ENCODE measurements around the gene STOML1. TPM values are rescaled to one million over a fixed set of nuclear protein-coding genes. Genes with fewer than 3 reads are reported as not detected.

STOML1 gene
- total and polyA plus RNA-seq, 9 of the 15 experiments (the other 6 are each of a cell fraction or from before 2014, with no cell fraction given), result 0.25 to 9.7 (median 4.6) TPM

GRCh38 chr15:73949496-73949895 is 42.6 kb downstream of the STOML1 start:
- POLR2A ChIA-PET, result interaction anchor here (1.0 kb wide), 1 partner anchor 10 kb away, joined by 4 read pairs; no protein-coding TSS in a partner anchor

More at GRCh38 chr15:73949496-73949895, 42.6 kb downstream of the STOML1 start:
- TF ChIP-seq ZFP91 (CRISPR knock-in tag; IDR thresholded peaks at IDR 0.05), result no peak
- no peak for TF ChIP-seq HEY1 (CRISPR knock-in tag; IDR thresholded peaks at IDR 0.05; ENCODE audit: borderline replicate concordance)
- no peak for TF ChIP-seq MCM3 (IDR thresholded peaks at IDR 0.05)
- intact Hi-C loops (cut with micrococcal nuclease), result no loop called here
- H3K27ac ChIP-seq (ENCODE audit: extremely low read depth, low read depth, low read length), result no peak overlapping the region
- H3K4me2 ChIP-seq (ENCODE audit: insufficient read depth, low read length), result no peak overlapping the region
- H3K9ac ChIP-seq (ENCODE audit: insufficient read depth in 1 of 2, low read depth in 2 of 2, low read length in 2 of 2), result no peak overlapping the region
- no peak overlapping the region for H2AFZ ChIP-seq (ENCODE audit: low read depth, low read length)
- no peaks in the 10 kb centered on the region for H3K36me3 ChIP-seq (ENCODE audit: control insufficient read depth, insufficient read depth, low read length)
- no TSS peak for BruUV-seq (replicated peaks)
- CTCF ChIA-PET (ENCODE audit: low intra/inter-chr PET ratio), result no interaction called here
- H3K9me1 ChIP-seq (ENCODE audit: control insufficient read depth, insufficient read depth, low read length), result no peaks in the 10 kb centered on the region
- H3K79me2 ChIP-seq (ENCODE audit: control insufficient read depth, insufficient read depth, low read length), result no peaks in the 10 kb centered on the region
- 2% methylated on average over 10 of the region's 10 CpGs for WGBS (ENCODE audit: insufficient coverage, low coverage, missing lambda C conversion rate)
- in situ Hi-C loops (cut with MboI), result no loop called here
- peaks cover 22% of the 10 kb centered on the region for H4K20me1 ChIP-seq (replicated peaks; ENCODE audit: control insufficient read depth, insufficient read depth, low read length)
- H3K4me1 ChIP-seq (replicated peaks in 1 of 2; ENCODE audit: control insufficient read depth in 2 of 2, insufficient read depth in 2 of 2, low read length in 2 of 2), result peaks cover 0 to 22% of the 10 kb centered on the region in 2 experiments; a peak in 1 of 5 replicates
- FAIRE-seq (no peak), ATAC-seq (no peak), DNase-seq (ENCODE audit: extremely low read depth in 1 of 4, low spot score in 3 of 4) (no peak)
- no peaks in the 10 kb centered on the region for H3K9me3 ChIP-seq (replicated peaks; ENCODE audit: control insufficient read depth, insufficient read depth, low read depth, low read length)
- no peak overlapping the region for H3K4me3 ChIP-seq
- H3K27me3 ChIP-seq (ENCODE audit: control insufficient read depth in 2 of 2, insufficient read depth in 2 of 2, low read length in 2 of 2), result peaks cover 5 to 69% of the 10 kb centered on the region in 2 experiments; a peak in 4 of 5 replicates
